NCI-H2081 treated with DMSO at 0.1 percent for 48 hours (cell line): ENCODE measurements around the gene TM4SF5.

Experiments used
- DNase-seq: peaks from one replicate; lab custom pipeline; 2025; lab: John Stamatoyannopoulos, UW

Gene TM4SF5

DNA sequence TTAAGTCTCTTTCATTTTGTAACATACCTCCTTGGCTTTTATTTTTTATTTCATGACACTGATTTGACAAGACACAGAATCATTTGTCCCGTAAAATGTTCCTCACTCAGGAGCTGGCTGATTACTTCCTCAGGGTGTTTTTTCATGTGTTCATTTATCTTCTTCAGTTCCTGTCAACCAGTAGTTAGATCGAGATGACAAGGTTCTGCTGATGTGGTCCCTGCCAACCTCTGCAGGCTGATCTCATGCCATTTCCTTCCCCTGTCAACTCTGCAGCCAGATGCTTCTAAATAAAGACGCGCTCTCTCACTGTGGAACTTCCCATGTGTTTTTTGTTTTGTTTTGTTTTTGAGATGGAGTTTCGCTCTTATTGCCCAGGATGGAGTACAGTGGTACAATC, 23.8 kb upstream of the TM4SF5 start:
- DNase-seq = no peak

DNA sequence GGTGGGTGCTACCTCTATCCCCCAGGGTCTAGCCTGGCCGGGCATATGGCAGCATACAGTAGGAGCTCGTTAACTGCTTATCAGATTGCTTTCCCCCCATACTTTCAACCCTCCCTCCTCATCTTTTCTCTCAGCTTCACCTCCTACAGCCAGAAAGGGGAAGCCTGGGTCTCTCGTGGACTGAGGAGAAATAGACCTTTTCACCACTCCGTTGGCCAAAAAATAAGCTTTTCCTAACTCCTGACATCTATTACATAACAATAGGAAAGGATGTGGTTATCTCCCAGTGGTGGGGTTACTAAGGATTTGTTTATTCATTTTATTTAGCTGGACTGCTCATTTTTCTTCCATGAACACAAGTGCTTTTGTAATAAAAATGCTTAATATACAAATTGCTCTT, 23.0 kb upstream of the TM4SF5 start:
- DNase-seq = no peak

DNA sequence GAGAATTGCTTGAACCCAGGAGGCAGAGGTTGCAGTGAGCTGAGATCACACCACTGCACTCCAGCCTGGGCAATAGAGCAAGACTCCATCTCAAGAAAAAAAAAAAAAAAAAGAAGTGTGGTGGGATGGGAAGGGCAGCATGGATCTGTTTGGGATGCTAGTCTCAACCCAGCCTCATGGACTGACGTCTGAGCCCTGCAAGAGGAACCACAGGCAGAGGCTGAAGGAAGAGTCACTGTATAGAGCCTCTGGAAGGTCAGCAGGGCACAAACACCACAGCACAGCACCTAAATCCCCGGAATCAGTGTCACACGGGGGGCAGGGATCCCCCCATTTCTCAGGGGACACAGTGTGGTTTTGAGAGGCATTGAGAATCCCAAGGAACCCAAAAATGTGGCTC, 21.1 kb upstream of the TM4SF5 start:
- DNase-seq = no peak

DNA sequence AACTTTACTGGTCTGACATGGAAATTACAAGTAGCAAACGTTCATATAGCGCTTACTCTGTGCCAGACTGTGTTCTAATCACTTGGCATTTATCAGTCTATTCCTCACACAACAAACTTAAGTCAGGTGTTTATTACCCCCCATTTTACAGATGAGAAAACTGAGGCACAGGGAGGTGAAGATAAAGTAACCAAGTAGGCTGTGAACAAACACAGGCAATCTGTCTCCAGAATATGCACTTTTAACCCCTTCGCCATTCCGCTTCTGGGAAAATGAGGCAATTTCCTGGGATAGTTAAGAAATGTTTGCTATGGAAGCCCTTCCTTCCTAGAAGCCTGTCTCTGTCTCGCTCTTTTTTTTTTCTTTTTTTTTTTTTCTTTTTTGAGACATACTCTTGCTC, 19.8 kb upstream of the TM4SF5 start:
- DNase-seq = no peak

DNA sequence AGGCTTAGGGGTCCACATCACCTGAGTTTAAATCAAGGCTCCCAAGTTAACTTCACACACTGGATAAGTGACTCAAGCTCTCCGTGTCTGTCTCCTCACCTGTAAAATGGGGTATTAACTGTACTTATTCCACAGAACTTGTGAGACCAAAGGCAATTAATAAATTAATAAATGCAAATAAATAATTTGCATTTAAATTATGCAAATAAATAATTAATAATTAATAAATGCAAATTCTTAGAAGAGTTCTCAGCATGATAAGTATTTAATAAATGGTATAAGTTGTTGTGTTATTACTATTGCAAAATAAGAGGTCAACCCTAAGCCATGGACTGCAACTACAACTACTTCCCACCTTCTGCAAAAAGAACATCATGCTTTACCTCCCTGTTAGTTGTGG, 18.3 kb upstream of the TM4SF5 start:
- DNase-seq = no peak

DNA sequence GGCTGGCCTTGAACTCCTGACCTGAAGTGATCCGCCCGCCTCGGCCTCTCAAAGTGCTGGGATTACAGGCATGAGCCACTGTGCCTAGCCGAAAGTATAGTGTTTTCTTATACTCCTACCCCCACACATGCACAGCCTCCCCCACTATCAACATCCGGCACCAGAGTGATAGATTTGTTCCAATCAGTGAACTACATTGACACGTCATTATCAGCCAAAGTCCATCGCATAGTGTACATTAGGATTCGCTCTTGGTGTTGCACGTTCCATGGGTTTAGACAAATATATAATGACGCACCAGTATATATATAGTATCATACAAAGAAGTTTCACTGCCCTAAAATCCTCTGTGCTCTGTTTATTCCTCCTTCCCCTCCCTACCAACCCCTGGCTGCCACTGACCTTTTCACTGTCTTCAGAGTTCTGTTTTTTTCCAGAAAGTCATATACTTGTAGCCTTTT, 11.9 kb upstream of the TM4SF5 start:
- DNase-seq = no peak

DNA sequence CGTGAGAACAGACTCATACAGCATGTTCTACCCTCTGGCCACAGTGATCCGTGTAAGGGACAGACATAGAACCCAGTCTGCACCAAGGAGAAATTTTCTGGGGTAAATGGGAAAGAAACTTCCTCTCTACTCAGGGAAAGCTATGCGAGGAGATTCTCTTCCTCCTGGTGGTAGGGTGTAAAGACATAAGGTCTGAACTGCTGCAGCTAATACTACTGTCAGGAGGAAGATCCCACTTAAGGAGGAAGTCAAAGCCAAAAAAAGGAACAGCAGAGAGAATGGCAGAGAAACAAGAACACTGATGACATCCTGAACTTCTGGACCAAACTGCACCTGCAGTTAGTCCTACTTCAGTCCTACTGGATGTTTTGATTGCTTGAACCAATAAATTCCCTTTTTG, 7.1 kb upstream of the TM4SF5 start:
- DNase-seq = no peak

DNA sequence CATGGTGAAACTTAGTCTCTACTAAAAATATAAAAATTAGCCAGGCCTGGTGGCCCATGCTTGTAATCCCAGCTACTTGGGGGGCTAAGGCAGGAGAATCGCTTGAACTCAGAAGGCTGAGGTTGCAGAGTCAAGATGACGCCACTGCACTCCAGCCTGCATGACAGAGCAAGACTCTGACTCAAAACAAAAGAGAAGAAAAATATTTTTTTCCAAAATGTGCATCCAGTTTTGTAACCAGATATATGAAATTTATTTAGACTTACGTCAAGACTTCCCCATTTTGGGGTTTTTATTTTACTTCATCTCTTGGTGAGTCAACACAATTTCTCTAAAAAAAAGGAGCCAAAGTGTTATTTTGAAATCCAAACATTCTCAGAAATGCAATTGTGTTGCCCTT, 5.5 kb upstream of the TM4SF5 start:
- DNase-seq = no peak

DNA sequence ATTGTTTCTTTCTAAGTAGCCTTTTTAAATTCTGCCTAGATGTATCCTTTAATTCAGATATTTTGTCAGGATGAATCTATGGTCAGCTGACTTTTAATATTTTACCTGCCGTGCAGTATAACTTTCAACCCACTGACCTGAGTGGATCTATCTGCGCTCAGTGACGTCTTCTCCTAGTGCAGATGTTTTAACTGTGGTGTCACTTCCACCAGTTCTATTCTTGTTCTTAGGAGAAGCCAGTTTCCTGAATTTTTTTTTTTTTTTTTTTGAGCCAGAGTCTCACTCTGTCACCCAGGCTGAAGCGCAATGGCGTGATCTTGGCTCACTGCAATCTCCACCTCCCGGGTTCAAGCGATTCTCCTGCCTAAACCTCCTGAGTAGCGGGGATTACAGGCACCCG, 5.0 kb upstream of the TM4SF5 start:
- no peak for DNase-seq

DNA sequence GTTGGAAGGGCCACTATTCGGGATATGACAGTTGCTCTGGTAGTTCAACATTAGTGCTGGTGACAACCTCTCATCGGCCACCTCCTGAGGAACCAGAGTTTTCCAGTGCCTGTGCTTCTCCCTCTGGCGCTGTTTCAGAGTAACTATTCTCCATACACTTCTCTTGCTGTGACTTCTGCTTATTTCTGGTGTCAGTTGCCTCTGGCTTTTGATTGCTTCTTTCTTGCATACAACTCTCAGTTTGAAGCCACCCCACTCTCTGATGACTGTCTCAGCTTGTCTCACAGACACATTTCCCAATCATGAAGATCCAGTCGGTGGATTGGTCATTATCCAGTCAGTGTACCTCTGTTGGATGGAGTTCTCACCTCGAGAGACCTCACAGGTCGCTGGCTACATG, 3.4 kb upstream of the TM4SF5 start:
- no peak for DNase-seq

DNA sequence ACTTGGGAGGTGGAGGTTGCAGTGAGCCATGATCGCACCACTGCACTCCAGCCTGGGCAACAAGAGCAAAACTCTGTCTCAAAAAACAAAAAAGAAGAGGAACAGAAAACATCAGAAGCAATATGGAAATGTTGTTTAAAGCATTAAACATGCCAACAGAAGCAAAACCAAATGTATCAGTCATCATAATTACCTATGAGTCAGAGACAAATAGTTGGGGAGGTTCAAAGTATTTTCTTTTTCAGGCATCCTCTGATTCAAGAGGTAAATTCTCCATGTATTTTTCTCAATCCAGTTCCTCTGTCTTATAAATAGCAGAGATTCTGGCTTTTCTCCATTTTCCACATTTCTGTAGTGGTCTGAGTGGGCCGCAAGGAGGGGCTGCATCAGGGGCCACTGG, 2.1 kb upstream of the TM4SF5 start:
- DNase-seq = no peak

DNA sequence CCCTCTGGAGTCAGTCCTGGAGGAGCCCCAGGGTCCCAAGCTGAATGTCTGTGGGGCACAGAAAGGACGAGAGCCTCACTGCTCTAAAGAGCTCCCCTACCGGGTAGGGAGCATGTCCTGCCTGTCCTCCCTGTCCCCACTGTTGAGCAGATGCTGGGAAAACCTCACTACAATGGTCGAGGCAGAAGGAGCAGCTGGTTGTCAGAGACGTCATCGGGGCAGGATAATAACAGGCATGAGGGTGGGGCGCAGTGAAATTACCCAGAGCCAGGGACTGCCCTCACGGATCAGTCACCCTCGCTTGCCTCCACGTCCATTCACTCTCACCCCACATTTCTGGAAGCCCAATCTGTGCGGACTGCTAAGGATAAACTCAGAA, 538 bp downstream of the TM4SF5 start:
- DNase-seq = no peak

DNA sequence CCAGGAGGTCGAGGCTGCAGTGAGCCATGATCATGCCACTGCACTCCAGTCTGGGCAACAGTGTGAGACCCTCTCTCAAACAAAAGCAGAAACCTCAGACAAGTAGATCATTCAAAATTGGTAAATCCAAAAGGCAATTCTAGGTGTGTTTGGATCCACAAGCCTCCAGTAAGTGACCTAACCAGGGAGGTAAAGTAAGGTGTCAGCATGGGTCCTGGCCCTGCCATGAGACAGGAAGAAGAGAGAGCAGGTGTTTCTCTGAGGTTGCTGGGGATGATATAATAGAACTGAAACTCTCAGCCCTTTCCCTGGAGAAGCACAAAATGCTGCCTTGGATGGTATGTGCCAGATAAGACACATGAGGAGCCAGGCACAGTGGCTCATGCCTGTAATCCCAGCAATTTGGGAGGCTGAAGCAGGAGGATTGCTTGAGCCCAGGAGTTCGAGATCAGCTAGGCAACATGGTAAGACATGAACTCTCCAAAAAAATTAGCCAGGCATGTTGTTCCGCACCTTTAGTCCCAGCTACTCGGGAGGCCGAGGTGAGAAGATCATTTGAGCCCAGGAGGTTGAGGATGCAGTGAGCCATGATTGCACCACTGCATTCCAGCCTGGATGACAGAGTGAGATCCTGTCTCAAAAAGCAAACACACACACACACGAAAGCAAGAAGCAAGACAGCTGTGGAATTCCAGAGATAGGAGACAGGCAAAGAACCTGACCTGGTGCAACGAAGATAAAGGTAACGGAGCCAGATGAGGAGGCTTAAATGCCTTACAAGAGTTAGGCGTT, 6.5 kb downstream of the TM4SF5 start:
- DNase-seq = no peak

DNA sequence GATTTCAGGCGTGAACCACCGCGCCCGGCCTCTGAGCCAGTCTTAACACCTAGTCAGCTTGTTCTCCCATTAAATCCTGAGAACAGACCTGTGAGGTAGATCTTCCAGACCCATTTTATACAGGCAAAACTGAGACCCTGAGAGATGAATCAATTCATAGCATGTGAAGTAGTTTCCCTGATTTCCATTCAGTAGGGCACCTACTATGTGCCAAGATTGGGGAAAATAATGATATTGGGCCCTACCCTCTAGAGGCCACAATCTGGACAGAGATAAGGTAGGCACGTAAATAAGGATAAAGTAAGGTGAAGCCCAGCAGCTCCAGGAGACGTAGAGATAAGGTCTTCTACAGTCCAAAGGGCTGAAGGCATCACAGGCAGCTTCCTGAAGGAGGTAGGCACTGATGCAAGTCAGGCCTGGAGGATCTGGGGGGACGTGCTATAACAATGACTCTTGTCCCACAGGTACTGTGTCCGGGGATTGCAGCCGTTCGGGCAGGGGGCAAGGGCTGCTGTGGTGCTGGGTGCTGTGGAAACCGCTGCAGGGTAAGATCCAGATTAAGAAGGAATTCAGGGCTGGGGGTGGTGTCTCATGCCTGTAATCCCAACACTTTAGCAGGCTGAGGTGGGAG, 8.8 kb downstream of the TM4SF5 start:
- no peak for DNase-seq

DNA sequence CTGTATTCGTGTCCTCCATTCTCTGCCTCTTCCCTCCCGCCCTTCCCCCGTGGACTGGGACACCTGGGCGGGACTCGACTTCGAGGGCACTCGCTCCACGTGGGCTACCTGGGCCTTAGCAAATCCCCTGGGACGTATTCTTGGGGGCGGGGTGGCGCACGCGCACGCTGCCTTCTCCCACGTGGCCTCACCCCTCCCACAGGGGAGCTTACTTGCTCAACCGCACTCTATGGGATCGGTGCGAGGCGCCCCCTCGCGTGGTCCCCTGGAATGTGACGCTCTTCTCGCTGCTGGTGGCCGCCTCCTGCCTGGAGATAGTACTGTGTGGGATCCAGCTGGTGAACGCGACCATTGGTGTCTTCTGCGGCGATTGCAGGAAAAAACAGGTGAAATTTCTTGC, 11.0 kb downstream of the TM4SF5 start:
- DNase-seq = no peak

DNA sequence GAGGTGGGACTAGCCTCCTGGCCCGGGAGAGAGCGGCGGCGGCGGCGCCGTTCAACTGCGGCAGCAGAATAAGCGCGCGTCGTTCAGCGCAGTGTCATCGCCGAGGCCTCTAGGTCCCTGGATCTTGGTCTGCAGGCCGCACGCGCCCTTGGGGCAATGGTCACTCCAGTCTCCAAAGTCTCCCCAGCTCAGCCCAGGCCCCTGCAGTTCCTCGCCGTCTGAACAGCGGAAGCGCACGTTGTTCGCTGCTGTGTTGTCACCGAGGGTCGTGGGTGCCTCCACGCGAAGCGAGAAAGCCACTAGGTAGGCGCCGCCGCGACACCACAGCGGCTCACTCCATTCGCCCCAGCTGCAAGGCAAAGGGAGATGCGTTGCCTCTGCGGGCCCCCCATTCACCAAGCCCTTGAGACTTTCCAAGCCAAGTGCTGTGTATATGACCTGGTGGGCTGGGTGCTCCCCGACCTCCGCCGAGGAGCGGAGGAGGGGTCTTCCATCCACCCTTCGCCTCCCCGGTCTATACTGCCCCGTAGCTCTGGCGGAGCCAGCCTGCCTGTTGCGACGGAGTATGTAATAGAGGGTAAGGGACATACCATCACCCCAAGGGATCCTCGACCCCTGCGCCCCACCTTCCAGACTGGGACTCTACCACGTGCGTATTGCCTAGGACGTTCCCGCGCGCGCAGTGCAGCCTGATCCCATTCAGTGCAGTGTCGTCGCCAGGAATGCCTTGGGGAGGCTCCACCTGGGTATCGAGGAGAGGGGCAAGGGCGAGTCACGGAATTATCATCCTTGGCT, 13.8 kb downstream of the TM4SF5 start:
- DNase-seq = no peak

DNA sequence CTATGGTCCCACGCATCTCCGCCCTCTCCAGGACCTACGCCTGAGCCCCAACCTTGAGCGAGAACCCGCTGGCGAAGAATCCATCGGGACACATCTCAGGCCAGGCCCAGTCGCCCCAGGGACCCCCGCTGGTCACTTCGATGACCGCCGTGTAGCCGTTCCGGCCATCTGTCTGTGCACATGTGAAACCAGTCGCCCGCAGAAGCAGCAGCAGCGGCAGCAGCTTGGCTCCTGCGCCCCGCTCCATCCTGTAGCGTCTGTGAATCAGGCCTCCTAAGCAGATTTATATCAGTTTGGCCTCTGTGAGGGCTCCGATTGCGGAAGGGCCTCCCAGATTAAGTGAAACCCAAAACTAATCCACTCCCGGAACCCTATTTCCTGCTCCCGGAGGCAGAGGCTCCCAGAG, 14.4 kb downstream of the TM4SF5 start, which contains the start of gene VMO1:
TSS of gene VMO1 (minus strand) at position 259 of the 406 bp plus-strand sequence. CDS start at position 247, 12 bp downstream.
- DNase-seq = no peak

DNA sequence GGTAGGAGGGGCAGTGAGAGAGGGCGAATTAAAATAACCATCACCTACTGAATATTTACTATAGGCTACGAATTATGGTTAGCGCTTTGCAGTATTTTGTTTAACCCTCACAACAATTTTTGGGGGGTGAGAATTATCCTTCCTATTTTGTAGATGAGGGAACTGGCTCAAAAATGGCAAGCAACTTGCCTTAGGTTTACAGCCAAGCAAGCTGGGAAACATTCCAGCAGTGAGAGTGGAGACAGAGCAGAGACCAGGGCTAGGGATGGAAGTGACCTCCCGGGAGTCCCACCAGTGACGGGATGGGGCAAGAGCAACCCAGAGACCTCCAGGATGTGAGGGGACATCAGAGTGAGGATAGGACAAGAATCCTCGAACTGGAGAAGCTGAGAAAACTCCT, 14.8 kb downstream of the TM4SF5 start:
- DNase-seq = no peak

DNA sequence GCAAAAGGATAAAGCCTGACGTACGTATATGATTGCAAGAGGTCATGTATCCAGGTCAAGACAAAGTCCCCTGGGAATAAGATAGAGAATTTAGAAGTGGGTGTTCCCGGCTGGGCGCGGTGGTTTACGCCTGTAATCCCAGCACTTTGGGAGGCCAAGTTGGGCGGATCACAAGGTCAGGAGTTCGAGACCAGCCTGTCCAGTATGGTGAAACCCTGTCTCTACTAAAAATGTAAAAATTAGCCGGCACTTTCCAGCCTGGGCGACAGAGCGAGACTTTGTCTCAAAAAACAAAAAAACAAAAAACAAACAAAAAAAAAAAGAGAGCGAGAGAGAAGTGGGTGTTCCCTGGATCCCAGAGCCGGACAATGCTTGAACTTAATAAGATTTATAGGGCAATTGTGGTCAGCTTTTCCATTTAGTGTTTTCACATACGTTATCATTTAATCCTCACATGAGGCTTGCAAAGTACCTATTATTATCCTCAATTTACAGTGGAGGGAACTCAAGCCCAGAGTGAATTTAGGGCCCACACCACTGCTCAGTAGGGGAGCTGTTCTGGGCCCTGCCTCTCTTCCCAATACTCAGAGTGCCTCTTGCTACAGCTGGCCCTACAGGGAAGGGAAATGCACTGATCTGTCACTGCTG, 16.6 kb downstream of the TM4SF5 start:
- no peak for DNase-seq

DNA sequence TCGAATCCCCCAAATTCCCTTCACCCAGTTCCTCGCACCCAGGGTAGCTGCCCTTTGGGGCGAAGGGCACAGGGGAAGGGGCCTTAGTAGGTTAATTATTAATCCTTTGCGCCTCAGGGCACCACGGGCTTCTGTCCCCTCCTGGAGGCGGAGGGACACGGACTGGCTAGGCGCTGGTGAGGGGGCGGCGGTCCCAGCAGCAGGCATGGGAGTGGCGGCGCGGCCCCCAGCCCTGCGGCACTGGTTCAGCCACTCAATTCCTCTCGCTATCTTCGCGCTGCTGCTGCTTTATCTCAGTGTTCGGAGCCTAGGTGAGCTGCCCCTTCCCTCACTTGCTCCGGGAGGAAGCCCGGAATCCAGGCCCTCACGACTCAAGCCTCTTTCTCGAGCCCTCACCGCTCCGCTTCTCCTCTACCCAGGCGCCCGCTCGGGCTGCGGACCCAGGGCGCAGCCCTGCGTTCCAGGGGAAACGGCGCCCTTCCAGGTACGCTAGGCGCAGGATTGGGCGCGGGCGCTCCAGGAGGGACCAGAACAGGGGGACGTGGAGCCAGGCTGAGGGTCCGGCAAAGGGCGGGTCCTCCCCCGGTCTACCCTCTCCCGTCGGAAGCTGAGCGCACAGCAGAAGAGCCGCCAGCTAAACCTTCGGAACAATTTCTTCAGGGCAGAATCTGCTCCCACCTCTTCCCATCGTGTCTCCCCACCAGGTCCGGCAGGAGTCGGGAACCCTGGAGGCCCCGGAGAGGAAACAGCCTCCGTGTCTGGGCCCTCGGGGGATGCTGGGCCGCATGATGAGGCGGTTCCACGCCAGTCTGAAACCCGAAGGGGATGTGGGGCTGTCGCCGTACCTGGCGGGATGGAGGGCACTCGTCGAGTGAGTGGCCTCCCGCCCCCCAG, 17.4 kb downstream of the TM4SF5 start, which contains the start of gene GLTPD2:
TSS of gene GLTPD2 (plus strand) at position 158 of the 894 bp plus-strand sequence. CDS start at position 206, 48 bp downstream.
- no peak for DNase-seq

DNA sequence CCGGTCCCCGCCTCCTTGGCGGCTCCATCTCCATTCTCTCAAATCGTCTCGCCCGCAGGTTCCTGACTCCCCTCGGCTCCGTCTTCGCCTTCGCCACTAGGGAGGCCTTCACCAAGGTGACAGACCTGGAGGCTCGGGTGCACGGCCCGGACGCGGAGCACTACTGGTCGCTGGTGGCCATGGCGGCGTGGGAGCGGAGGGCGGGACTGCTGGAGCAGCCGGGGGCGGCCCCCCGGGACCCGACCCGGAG, 17.9 kb downstream of the TM4SF5 start:
- no peak for DNase-seq
